OCI-LY7 (cell line): ENCODE measurements around the gene KYNU. TPM values are rescaled to one million over a fixed set of nuclear protein-coding genes. Genes with fewer than 3 reads are reported as not detected.

Experiments used
- BruUV-seq: library from RNA; stranded (reverse); fragments of 400-500 nt; replicated peaks from 2 replicates; lab custom pipeline; 2021; lab: Mats Ljungman, UMichigan
- CTCF ChIA-PET: fragments of 300-600 bp; sonication (Branson Sonifier 250); formaldehyde crosslinking; loops from one replicate; lab custom pipeline; 2022; ENCODE audit warnings: antibody characterized with exemption; ENCODE audit not compliant: unreplicated experiment; lab: Charles Lee
- POLR2A ChIA-PET: fragments of 300-600 bp; sonication (Branson Sonifier 250); formaldehyde crosslinking; loops from one replicate; lab custom pipeline; 2022; ENCODE audit warnings: antibody characterized with exemption; lab: Charles Lee
- DNase-seq: peaks from one replicate; pipeline ENCODE4 v3.0.0-alpha.2; 2015; ENCODE audit warnings: low spot score
- H2AFZ ChIP-seq: fragments of 200-600 bp; sonication (generic), shearing (Covaris generic); 2 replicates; pipeline ENCODE4 v1.6.1; 2014; ENCODE audit warnings: mild to moderate bottlenecking, antibody characterized with exemption, low read length, moderate library complexity
- H3K27ac ChIP-seq: fragments of 200-600 bp; sonication (generic); 2 replicates; pipeline ENCODE4 v1.5.1; 2014; ENCODE audit warnings: mixed run types, low read depth, mild to moderate bottlenecking, moderate library complexity, low read length, inconsistent platforms; ENCODE audit not compliant: poor library complexity, severe bottlenecking
- H3K36me3 ChIP-seq: fragments of 200-600 bp; sonication (generic); 2 replicates; pipeline ENCODE4 v1.6.1; 2014; ENCODE audit warnings: mild to moderate bottlenecking, antibody characterized with exemption, low read length, moderate library complexity, mixed read lengths; ENCODE audit not compliant: insufficient read depth
- H3K4me1 ChIP-seq: fragments of 200-600 bp; sonication (generic); 2 replicates; pipeline ENCODE4 v1.5.1; 2014; ENCODE audit warnings: mild to moderate bottlenecking, low read length; ENCODE audit not compliant: insufficient read depth, poor library complexity, severe bottlenecking
- H3K4me2 ChIP-seq: fragments of 200-600 bp; sonication (generic); 2 replicates; pipeline ENCODE4 v1.6.1; 2014; ENCODE audit warnings: mild to moderate bottlenecking, low read length
- H3K4me3 ChIP-seq: fragments of 200-600 bp; sonication (generic); 2 replicates; pipeline ENCODE4 v1.5.1; 2014; ENCODE audit warnings: mild to moderate bottlenecking, low read depth, low read length; ENCODE audit not compliant: poor library complexity, severe bottlenecking
- H3K79me2 ChIP-seq: fragments of 200-600 bp; sonication (generic); 2 replicates; pipeline ENCODE4 v1.6.1; 2016; ENCODE audit warnings: low read depth, mild to moderate bottlenecking, low read length, moderate library complexity, mixed read lengths; ENCODE audit not compliant: insufficient read depth
- H3K9me2 ChIP-seq: fragments of 200-600 bp; sonication (generic); 2 replicates; pipeline ENCODE4 v1.6.1; 2016; ENCODE audit warnings: mild to moderate bottlenecking, low read length, mixed read lengths; ENCODE audit not compliant: insufficient read depth
- H3K9me3 ChIP-seq: fragments of 200-600 bp; sonication (generic); 2 replicates; pipeline ENCODE4 v1.6.1; 2014; ENCODE audit warnings: mild to moderate bottlenecking, mixed run types, low read length, mixed read lengths
- H4K20me1 ChIP-seq: fragments of 200-600 bp; sonication (generic); 2 replicates; pipeline ENCODE4 v1.6.1; 2014; ENCODE audit warnings: mild to moderate bottlenecking, antibody characterized with exemption, low read length, moderate library complexity, mixed read lengths; ENCODE audit not compliant: insufficient read depth
- EZH2phosphoT487 ChIP-seq: fragments of 200-600 bp; sonication (generic); IDR thresholded peaks from 2 replicates; pipeline ENCODE4 v1.6.1; 2018; ENCODE audit warnings: low read depth, borderline replicate concordance, mild to moderate bottlenecking, mixed run types, antibody characterized with exemption, low read length, moderate library complexity, mixed read lengths
- intact Hi-C: fragments of 100-400 bp; cut with micrococcal nuclease; formaldehyde crosslinking; loops from one replicate; pipeline ENCODE4 v1.10.0; 2022; ENCODE audit not compliant: unreplicated experiment
- total RNA-seq, 2 experiments: library from RNA; depleted of rRNA in 1 of 2; stranded (reverse); fragments of >200 nt in 1 of 2; shearing (Covaris generic) in 1 of 2; gene quantifications; 2 replicates each; pipeline ENCODE4 v1.2.3, GENCODE V29; 2014 to 2022
- TF ChIP-seq, protein P1 (sequence below): fragments of 200-600 bp; sonication (generic); conservative IDR thresholded peaks from 2 replicates; pipeline ENCODE4 v1.5.1; 2014; ENCODE audit warnings: mild to moderate bottlenecking, antibody characterized with exemption, low read length, moderate library complexity, mixed read lengths

KYNU gene
- total RNA-seq, 2 experiments from 2014 or later, result 0.27 TPM; not detected in 1

DNA sequence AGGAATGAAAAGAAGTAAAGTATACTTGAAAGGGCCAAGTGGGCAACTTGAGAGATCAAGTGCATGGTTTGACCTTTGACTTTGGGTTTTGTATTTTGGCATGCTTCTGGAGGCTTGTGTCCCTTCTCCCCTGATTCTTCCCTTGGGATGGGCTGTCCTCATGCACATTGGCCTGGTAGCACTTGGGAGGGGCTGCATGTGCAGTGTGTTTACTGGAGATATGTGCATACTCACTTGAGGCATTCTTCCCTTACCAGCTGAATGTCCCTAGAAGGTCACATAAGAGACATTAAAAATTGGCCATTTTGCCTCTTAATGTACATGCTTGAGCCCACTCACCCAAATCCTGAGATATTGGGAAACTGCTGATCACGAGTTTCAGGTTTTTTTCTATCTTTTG, 65.2 kb downstream of the KYNU start:
- no peak overlapping the region for H2AFZ ChIP-seq
- H4K20me1 ChIP-seq, result no peaks in the 10 kb centered on the region
- no peaks in the 10 kb centered on the region for H3K79me2 ChIP-seq
- intact Hi-C loops, result no loop called here
- no peaks in the 10 kb centered on the region for H3K36me3 ChIP-seq
- ChIA-PET CTCF (no interaction called here), POLR2A (no interaction called here)
- no peak overlapping the region for H3K27ac ChIP-seq
- H3K9me3 ChIP-seq, result no peaks in the 10 kb centered on the region
- no peaks in the 10 kb centered on the region for H3K4me1 ChIP-seq
- H3K4me2 ChIP-seq, result no peak overlapping the region
- no peak for DNase-seq
- no peaks in the 10 kb centered on the region for H3K9me2 ChIP-seq
- no peak overlapping the region for H3K4me3 ChIP-seq
- no TSS peak for BruUV-seq
- TF ChIP-seq EZH2phosphoT487, result no peak
- TF ChIP-seq, protein P1, sequence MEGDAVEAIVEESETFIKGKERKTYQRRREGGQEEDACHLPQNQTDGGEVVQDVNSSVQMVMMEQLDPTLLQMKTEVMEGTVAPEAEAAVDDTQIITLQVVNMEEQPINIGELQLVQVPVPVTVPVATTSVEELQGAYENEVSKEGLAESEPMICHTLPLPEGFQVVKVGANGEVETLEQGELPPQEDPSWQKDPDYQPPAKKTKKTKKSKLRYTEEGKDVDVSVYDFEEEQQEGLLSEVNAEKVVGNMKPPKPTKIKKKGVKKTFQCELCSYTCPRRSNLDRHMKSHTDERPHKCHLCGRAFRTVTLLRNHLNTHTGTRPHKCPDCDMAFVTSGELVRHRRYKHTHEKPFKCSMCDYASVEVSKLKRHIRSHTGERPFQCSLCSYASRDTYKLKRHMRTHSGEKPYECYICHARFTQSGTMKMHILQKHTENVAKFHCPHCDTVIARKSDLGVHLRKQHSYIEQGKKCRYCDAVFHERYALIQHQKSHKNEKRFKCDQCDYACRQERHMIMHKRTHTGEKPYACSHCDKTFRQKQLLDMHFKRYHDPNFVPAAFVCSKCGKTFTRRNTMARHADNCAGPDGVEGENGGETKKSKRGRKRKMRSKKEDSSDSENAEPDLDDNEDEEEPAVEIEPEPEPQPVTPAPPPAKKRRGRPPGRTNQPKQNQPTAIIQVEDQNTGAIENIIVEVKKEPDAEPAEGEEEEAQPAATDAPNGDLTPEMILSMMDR, result no peak

DNA sequence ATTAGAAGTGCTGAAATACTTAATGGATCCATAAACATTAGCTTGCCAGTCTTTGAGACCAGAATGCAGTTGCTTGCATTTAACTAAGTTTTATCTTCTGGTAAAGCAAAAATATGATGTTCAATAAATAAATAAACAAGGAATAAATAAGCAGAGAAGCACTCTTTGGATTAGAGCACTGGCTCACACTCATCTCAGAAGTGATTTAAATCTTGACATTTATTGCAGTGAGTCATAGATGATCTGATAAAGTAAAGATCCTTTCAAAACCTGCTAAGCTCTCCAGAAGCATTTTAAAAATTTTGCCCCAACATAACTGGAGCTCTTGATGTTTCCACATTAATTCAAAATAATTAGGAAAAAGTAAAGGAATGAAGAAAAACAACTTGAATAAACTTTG, 66.8 kb downstream of the KYNU start:
- no peaks in the 10 kb centered on the region for H3K4me1 ChIP-seq
- no peak overlapping the region for H2AFZ ChIP-seq
- H3K9me2 ChIP-seq, result no peaks in the 10 kb centered on the region
- no peaks in the 10 kb centered on the region for H4K20me1 ChIP-seq
- H3K79me2 ChIP-seq, result no peaks in the 10 kb centered on the region
- TF ChIP-seq EZH2phosphoT487, result no peak
- TF ChIP-seq, protein P1, result no peak
- no peaks in the 10 kb centered on the region for H3K36me3 ChIP-seq
- H3K4me2 ChIP-seq, result no peak overlapping the region
- no peak overlapping the region for H3K4me3 ChIP-seq
- intact Hi-C loops, result no loop called here
- POLR2A ChIA-PET, result interaction anchor here (1.2 to 1.5 kb wide), 2 partner anchors 27 to 103 kb away, joined by 3 read pairs; no protein-coding TSS in a partner anchor
- H3K27ac ChIP-seq, result no peak overlapping the region
- no TSS peak for BruUV-seq
- DNase-seq, result no peak
- CTCF ChIA-PET, result no interaction called here
- H3K9me3 ChIP-seq, result no peaks in the 10 kb centered on the region

GRCh38 chr2:142944721-142945120, 67.3 kb downstream of the KYNU start:
- H3K4me2 ChIP-seq, result no peak overlapping the region
- ChIA-PET CTCF (no interaction called here), POLR2A (interaction anchor here (1.2 to 1.5 kb wide), 2 partner anchors 28 to 104 kb away, joined by 3 read pairs; no protein-coding TSS in a partner anchor)
- H3K79me2 ChIP-seq, result no peaks in the 10 kb centered on the region
- no TSS peak for BruUV-seq
- no peaks in the 10 kb centered on the region for H3K9me3 ChIP-seq
- no peak for TF ChIP-seq EZH2phosphoT487
- TF ChIP-seq, protein P1, result no peak
- H3K9me2 ChIP-seq, result no peaks in the 10 kb centered on the region
- H2AFZ ChIP-seq, result no peak overlapping the region
- H4K20me1 ChIP-seq, result no peaks in the 10 kb centered on the region
- DNase-seq, result no peak
- no peak overlapping the region for H3K27ac ChIP-seq
- H3K36me3 ChIP-seq, result no peaks in the 10 kb centered on the region
- H3K4me1 ChIP-seq, result no peaks in the 10 kb centered on the region
- intact Hi-C loops, result no loop called here
- no peak overlapping the region for H3K4me3 ChIP-seq
